ENCODE results near the gene MLLT3.
A peak's percentile ranks its signal among the peaks of the same experiment; 100 is the strongest.

Gene MLLT3

DNA sequence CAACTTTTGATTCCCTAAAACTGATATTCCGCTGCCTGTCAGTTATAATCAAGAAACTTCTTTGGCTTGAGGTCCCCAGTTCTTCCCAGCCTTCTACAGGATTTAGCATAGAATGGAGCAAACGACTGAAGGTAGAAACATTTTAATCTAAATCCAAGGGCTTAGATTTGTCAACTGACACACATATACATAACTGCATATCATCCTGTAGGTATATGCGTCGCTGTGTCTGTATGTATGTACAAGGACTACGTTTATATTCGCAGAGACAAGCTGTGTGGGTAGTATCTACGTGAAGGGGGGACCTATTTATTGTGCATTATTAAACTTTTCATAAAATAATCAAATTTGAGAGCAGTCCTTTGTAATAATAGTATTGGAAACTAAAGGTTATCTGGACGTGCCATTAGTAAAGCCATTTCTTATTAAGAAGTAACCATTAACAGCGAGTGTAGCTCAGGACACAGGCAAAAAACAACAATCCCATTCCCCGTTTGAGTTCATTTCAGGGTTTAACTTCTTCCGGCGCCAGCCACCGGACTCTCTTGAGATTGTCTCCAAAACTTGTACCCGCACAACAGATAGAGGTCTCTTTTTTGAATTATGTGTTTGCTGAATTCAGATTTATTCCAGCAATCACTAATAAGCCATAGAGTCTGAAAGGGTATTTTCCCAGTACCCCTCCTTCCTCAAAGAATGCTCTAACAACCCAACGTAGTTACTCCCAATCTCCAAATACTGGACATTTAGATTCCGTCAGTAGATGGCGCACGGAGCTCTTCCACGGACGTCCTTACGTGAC is 2.1 kb upstream of the MLLT3 start:
- DNase-seq, result peak; percentile 20

DNA sequence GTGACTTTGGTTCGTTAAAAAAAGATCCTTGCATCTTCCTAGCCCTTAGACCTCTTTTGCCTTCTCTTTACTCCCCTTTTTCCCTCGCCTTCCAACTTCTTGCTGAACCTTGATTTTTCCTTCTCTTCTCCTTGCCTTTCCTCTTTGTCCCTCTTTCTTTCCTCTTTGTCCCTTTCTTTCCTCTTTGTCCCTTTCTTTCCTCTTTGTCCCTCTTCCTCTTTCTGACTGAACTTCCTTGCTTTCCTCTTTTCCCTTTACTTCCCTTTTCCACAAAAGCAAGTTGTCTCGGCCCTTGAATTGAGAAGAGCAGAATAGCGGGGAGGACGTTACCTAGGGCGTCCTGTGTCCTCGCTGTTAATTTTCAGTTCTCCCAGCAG is 1.4 kb upstream of the MLLT3 start:
- no peak for DNase-seq

GRCh38 chr9:20623021-20623747 is 885 bp upstream of the MLLT3 start:
- DNase-seq, result no peak

GRCh38 chr9:20621471-20622329 is 599 bp downstream of the MLLT3 start:
- peak; percentile 46 for DNase-seq

DNA sequence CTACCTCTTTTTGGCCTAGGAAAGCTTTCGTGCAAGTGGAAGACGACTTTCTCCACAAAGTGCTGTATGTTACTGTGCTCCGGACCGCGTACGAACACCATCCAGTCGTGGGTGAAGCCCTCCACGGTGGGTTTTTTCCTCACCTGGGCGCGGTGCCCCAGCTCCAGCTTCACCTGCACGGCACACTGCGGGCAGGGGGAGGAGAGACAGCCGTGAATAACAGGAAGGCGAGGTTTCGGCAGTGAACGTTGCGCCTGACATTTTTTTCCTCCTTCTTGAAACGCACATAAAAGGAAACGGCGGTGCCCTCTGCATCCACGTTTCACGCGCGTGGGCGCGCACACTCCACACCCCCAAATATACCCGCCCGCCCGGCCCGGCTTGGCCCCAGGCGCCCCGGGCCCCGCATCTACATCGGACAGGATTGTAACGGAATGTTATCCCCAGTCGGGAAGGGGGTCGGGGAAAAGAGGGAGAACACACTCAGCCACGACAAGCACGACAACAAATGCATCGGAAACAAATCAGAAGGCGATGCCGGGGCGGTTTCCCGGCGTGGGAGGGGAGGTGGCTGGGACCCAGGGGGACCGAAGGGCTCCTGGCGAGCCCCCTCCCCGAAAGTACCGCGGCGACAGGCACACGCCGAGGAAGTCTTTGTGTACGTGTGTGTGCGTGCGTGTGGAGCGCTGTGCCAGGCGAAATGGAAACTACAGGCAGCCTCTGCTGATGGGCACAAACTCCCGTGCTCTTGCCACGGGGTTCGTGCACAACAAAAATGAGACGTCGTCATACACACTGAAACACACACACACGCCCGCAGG is 1.4 kb downstream of the MLLT3 start:
- no peak for DNase-seq

- DNase-seq, result no peak
Observed at GRCh38 chr9:20619487-20620200, 2.7 kb downstream of the MLLT3 start.

DNA sequence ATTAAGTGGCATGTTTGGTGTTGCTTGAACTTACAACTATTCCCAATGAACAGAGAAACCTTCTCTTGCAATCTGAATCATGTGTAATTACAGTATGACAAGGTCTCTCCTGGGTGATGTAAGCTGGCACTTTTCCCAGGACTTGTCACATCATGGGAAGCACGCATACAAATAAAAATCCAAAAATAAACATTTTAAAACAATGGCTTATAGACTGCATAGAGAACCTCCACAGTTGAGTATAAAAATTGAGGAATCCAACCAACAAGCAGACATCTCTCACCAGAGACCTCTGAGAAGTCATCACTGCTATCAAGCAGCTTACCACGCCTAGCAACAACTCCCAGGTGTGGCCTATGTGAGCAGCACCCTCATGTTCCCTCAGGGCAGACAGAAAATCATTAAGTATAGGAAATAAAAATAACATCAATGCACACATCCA is 3.9 kb downstream of the MLLT3 start:
- DNase-seq, result peak; percentile 22

- DNase-seq, result no peak
Observed at GRCh38 chr9:20616808-20617207, 5.5 kb downstream of the MLLT3 start.

GRCh38 chr9:20614602-20615216 is 7.6 kb downstream of the MLLT3 start:
- DNase-seq, result no peak

DNA sequence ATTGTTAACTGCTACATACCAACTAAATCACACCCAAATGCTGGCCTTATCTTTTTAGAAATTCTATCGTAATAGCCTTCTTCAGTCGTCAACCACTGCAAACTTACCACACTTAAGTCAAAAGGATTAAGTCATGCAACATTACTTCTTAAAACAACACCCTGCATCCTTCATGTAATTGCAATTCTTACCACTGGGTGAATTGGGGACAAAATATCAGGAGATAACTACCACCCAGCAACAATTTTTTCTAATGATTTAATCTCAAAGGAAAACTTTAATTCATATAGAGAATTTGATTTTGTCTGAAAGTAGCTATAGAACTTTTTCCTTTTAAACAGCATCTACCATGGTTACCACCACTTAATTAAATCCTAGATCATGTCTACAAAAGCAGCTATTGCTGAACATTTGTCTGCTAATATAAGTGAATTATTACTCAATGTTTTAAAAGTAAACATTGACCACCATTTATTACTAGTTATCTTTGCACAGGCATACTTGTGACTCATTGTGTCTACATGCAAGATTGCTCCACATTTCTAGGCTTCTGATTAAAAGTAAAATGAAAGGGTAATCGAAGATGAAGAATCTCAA is 10.5 kb downstream of the MLLT3 start:
- no peak for DNase-seq

- no peak for DNase-seq
Observed at GRCh38 chr9:20610591-20610990, 11.7 kb downstream of the MLLT3 start.

GRCh38 chr9:20608582-20608981 is 13.7 kb downstream of the MLLT3 start:
- DNase-seq, result no peak

DNA sequence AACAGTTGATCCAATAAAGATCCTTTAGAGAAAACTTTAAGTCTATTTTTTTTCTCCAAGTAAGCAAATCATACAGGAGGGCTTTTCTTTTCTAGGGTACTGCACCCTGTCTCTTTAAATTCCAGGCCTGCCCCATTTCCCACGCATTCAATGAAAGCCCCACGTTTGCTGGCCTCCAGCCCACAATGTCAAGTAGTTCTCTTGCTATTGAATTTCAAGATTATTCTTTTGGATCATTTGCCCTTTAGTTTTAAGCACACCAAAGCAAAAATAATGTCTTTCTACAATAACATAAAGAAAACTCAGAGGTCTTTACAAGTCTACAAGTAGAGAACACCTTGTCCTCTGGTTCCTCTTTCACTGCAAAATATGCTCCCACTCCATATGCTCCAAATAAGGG is 15.6 kb downstream of the MLLT3 start:
- DNase-seq, result no peak

DNA sequence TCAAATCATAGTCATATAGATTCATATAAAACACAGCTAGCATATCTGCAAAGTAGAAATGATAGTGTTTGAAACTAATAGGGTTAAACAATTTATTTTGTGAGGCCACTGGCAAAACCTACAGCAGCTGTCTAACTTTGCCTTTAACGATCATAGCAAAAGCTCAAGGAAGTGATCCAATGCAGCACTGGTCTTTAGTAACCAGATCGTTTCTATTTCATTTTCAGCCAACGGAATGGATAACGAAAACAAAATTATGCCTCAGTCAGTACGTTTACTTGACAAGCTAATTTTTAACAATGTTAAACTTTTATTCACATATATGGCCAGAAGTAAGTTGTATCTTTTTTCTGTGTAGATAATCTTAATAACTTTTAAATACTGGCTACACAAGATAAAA is 17.7 kb downstream of the MLLT3 start:
- DNase-seq, result no peak

DNA sequence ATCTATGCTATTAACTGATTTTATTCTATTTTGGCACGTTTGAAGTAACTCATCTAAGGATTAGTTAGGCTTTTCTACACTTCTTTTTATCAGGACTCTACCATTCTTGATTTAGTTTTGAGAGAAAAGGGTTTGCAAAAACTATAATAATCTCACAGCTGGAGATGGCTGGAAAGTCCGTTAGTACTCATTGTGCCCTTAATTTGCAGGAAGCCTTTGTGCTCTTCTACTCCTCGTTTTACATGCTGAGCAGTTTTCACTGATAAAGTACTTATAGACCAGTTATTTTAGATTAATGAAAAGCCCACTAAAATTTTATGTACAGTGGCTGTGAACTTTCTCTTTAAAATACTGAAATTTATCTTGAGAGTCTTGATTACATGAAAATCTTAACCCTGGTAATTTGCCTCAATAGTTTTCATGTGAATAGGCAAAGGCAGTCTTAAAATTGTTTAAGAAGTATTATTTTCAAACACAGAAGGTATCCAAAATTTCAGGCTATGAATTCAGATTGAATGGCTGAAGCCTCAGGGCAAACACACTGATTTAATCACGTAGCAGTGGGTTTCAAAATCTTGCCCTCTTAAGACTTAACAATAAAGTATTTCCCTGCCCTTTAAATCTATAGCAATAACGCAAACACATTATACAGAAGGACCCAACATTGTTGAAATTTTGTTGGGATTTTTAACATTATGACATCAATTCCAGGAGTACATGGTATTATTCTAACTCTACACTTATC is 18.6 kb downstream of the MLLT3 start:
- no peak for DNase-seq

DNA sequence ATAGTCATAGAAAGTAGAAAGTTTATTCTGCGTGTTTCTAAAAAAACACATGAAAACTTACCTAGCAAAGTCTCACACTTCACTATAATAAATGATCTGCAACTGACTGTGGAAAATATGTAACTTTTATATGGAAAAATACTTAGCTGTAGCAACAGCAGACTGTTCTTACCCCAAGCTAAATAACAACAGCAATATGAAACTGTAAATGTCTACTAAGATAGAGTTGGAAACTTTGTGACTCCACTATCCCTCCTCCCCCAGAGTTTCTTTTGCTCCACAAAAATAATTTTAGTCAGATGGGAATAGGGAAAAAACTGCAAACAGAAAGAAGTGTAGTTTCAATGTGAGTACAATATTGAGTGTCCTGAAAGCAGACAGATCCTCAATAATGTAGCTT is 21.0 kb downstream of the MLLT3 start:
- DNase-seq, result no peak

DNA sequence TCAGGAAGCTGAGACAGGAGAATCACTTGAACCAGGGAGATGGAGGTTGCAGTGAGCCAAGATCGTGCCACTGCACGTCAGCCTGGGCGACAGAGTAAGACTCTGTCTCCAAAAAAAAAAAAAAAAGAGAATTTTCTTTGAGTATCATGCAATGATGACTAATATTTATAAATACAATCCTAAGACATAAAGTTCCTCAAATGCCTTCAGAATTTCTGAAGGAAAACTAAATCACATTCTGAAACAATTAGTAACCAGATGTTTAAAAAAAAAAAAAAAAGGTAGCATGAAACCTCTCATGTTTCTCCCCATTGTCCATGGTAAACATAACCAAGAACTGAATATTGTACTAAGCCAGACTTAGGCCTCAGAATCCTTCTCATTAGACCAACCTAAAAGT is 23.1 kb downstream of the MLLT3 start:
- no peak for DNase-seq

GRCh38 chr9:20598367-20598766 is 23.9 kb downstream of the MLLT3 start:
- no peak for DNase-seq

DNA sequence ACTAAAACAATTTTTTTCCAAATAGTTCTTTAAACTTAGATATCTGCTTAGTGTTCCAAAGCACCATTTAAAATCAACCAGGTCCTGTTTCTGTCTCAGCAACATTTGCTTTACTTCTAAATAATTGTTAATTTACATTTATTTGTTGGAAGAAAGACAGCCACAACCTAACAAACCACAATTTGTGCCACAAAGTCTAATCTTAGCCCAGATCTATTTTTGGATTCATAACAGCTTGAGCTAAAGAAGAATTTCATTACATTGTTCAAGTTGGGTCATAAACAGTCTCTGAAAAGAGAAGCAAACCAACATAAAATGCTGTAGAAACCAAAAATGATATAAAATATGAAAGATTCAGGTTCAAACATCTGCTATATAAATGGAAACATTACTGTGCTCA is 24.4 kb downstream of the MLLT3 start:
- no peak for DNase-seq

GRCh38 chr9:20594608-20595007 is 27.7 kb downstream of the MLLT3 start:
- DNase-seq, result no peak
